IPS-NIHi11 (cell line): ENCODE measurements around the gene CAMKK2.
"Not testable (repeated sequence)": the region's sequence is repeated elsewhere in the genome, so short reads cannot be mapped to it uniquely, and the experiment has no call there.

Source experiments
- DNase-seq: peaks from one replicate; pipeline ENCODE4 v3.0.0; 2012; ENCODE audit warnings: mixed read lengths, low spot score

Gene CAMKK2

GRCh38 chr12:121298411-121298810 is 1.9 kb upstream of the CAMKK2 start:
- DNase-seq: not testable (repeated sequence)

GRCh38 chr12:121297435-121297991 is 1.0 kb upstream of the CAMKK2 start:
- DNase-seq: no peak

GRCh38 chr12:121295746-121296617 is 527 bp downstream of the CAMKK2 start:
- DNase-seq: no peak

- no peak for DNase-seq
Measured at GRCh38 chr12:121295116-121295745, 1.3 kb downstream of the CAMKK2 start.

- no peak for DNase-seq
Measured at GRCh38 chr12:121294151-121294889, 2.2 kb downstream of the CAMKK2 start.

GRCh38 chr12:121293603-121294002 is 2.9 kb downstream of the CAMKK2 start:
- no peak for DNase-seq

- no peak for DNase-seq
Measured at GRCh38 chr12:121290410-121290809, 6.1 kb downstream of the CAMKK2 start.

- DNase-seq: no peak
Measured at GRCh38 chr12:121289962-121290361, 6.5 kb downstream of the CAMKK2 start.

- DNase-seq: no peak
Measured at GRCh38 chr12:121288986-121289385, 7.5 kb downstream of the CAMKK2 start.

- DNase-seq: no peak
Measured at GRCh38 chr12:121288158-121288845, 8.2 kb downstream of the CAMKK2 start.

GRCh38 chr12:121287267-121287954 is 9.1 kb downstream of the CAMKK2 start:
- no peak for DNase-seq

- no peak for DNase-seq
Measured at GRCh38 chr12:121285856-121286255, 10.7 kb downstream of the CAMKK2 start.

- no peak for DNase-seq
Measured at GRCh38 chr12:121284551-121285390, 11.7 kb downstream of the CAMKK2 start.

GRCh38 chr12:121283841-121284240 is 12.7 kb downstream of the CAMKK2 start:
- no peak for DNase-seq

- DNase-seq: no peak
Measured at GRCh38 chr12:121283388-121283787, 13.1 kb downstream of the CAMKK2 start.

GRCh38 chr12:121282910-121283309 is 13.6 kb downstream of the CAMKK2 start:
- DNase-seq: not testable (repeated sequence)

- DNase-seq: no peak
Measured at GRCh38 chr12:121282072-121282742, 14.3 kb downstream of the CAMKK2 start.

- DNase-seq: not testable (repeated sequence)
Measured at GRCh38 chr12:121281116-121281515, 15.4 kb downstream of the CAMKK2 start.

- DNase-seq: not testable (repeated sequence)
Measured at GRCh38 chr12:121280531-121280930, 16.0 kb downstream of the CAMKK2 start.

- no peak for DNase-seq
Measured at GRCh38 chr12:121279507-121279915, 17.0 kb downstream of the CAMKK2 start.
